ENCODE results near the gene SLC25A21. TPM values are rescaled to one million over a fixed set of nuclear protein-coding genes. Genes with fewer than 3 reads are reported as not detected.

The SLC25A21 gene
- total and polyA plus RNA-seq, 10 of the 15 experiments (the other 5 are each of a cell fraction or from before 2014, with no cell fraction given), result 0.06 to 0.72 (median 0.17) TPM; not detected in 3

- no peak overlapping the region for H3K4me2 ChIP-seq (ENCODE audit: control insufficient read depth, insufficient read depth)
- in situ Hi-C loops (cut with MboI), result no loop called here
Observed at GRCh38 chr14:36996857-36997590, 175.4 kb downstream of the SLC25A21 start.

More at GRCh38 chr14:36996857-36997590, 175.4 kb downstream of the SLC25A21 start:
- TF ChIP-seq HSF1 (IDR thresholded peaks at IDR 0.05; ENCODE audit: low read depth, low read length), result no peak
- no peak overlapping the region for H3K27ac ChIP-seq (ENCODE audit: control insufficient read depth, insufficient read depth)
- no peak overlapping the region for H3K4me3 ChIP-seq
- ChIA-PET CTCF (no interaction called here), POLR2A (no interaction called here), RAD21 (ENCODE audit: unreplicated experiment) (no interaction called here), SMC1A (ENCODE audit: uncharacterized antibody, unreplicated experiment) (no interaction called here)
- intact Hi-C loops (cut with micrococcal nuclease; ENCODE audit: unreplicated experiment), result no loop called here
- no peaks in the 10 kb centered on the region for H3K27me3 ChIP-seq (replicated peaks in 1 of 2; ENCODE audit: control insufficient read depth in 2 of 2, insufficient read depth in 2 of 2, low read length in 1 of 2)
- DNase-seq (ENCODE audit: low read depth, low spot score), result no peak
- H4K20me1 ChIP-seq (ENCODE audit: control insufficient read depth, insufficient read depth), result no peaks in the 10 kb centered on the region
- no peak overlapping the region for H2AFZ ChIP-seq (ENCODE audit: control insufficient read depth, low read depth, low read length)
- no peak for ATAC-seq
- no peaks in the 10 kb centered on the region for H3K79me2 ChIP-seq (ENCODE audit: control insufficient read depth, insufficient read depth, low read length)
- no peaks in the 10 kb centered on the region for H3K36me3 ChIP-seq (ENCODE audit: control insufficient read depth in 2 of 2, insufficient read depth in 2 of 2, low read length in 1 of 2)
- no TSS peak for BruUV-seq (replicated peaks)
- no peaks in the 10 kb centered on the region for H3K4me1 ChIP-seq (ENCODE audit: control insufficient read depth, insufficient read depth, low read length)
- no peak for FAIRE-seq
- H3K9me3 ChIP-seq (replicated peaks; ENCODE audit: control insufficient read depth, insufficient read depth, low read length), result no peaks in the 10 kb centered on the region
- no peak overlapping the region for H3K9ac ChIP-seq (ENCODE audit: control insufficient read depth, insufficient read depth, low read length)
- WGBS (ENCODE audit: insufficient coverage, insufficient replicate concordance, low lambda C conversion rate, missing lambda C conversion rate), result 42% methylated on average over 5 of the region's 5 CpGs

All from GM12878 (cell line).